Measurements from ENCODE around the gene ELOA. TPM values are rescaled to one million over a fixed set of nuclear protein-coding genes. Genes with fewer than 3 reads are reported as not detected.
A peak's percentile ranks its signal among the peaks of the same experiment; 100 is the strongest.

The ELOA gene
- total and polyA plus RNA-seq, 9 of the 15 experiments (the other 6 are each of a cell fraction or from before 2014, with no cell fraction given), result 31.9 to 98.6 (median 61.3) TPM

DNA sequence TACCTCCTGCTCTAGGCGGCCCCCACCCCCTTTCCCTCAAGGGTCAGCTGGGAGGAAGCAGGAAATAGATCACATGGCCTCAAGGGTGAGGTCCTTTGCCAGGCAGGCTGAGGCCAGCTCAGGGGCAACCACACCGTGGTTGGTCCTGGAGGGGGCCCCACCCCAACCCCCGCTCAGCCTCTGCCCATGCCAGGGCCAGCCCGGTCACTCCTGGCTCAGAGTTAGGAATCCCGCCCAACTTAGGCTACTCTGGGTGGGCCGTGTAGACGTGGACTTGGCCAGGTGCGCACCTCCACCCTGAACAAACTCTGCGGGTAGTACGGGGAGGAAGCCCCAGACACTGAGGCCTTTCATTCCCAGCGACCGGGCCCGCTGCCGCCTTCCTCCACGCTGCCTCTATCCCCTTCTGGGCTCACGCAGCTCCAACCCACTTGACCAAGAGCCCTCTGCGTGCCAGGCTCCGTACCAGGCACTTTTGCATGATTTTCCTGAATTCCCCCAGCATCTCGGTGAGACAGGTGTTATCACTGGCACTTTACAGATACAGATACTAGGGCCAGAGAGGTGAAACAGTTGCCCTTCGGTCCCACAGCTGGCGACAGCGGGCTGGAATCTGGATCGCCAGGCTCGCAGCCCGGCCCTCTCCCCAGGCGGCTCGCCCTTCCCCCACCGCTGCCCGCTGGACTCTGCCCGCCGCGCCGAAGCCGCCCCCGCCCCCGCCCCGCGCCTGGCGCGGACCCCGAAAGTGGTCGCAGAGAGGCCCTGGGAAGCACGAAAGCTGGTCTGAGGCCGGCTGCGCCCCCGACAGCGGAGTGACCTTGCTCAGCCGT lies 56.5 kb downstream of the ELOA start (continued):
- TF ChIP-seq ZNF445 (CRISPR knock-in tag; IDR thresholded peaks at IDR 0.05; ENCODE audit: low read depth) (no peak), ZFPM2 (CRISPR knock-in tag; IDR thresholded peaks at IDR 0.05) (no peak), XRCC3 (IDR thresholded peaks at IDR 0.05) (no peak), NR2C1 (IDR thresholded peaks at IDR 0.05) (no peak; the same call in 1 of the 2 replicates), NR2C1 (tag; IDR thresholded peaks at IDR 0.05) (peak; percentile 57; the same call in 1 of the 2 replicates), HDAC3 (IDR thresholded peaks at IDR 0.05; ENCODE audit: borderline replicate concordance, partially characterized antibody) (no peak), MAFF (IDR thresholded peaks at IDR 0.05; ENCODE audit: low read length) (no peak), HNRNPK (IDR thresholded peaks at IDR 0.05; ENCODE audit: low read depth, low read length, poor library complexity, severe bottlenecking) (no peak), SETDB1 (IDR thresholded peaks at IDR 0.05; ENCODE audit: low read length) (no peak)
- TF ChIP-seq, protein P1, sequence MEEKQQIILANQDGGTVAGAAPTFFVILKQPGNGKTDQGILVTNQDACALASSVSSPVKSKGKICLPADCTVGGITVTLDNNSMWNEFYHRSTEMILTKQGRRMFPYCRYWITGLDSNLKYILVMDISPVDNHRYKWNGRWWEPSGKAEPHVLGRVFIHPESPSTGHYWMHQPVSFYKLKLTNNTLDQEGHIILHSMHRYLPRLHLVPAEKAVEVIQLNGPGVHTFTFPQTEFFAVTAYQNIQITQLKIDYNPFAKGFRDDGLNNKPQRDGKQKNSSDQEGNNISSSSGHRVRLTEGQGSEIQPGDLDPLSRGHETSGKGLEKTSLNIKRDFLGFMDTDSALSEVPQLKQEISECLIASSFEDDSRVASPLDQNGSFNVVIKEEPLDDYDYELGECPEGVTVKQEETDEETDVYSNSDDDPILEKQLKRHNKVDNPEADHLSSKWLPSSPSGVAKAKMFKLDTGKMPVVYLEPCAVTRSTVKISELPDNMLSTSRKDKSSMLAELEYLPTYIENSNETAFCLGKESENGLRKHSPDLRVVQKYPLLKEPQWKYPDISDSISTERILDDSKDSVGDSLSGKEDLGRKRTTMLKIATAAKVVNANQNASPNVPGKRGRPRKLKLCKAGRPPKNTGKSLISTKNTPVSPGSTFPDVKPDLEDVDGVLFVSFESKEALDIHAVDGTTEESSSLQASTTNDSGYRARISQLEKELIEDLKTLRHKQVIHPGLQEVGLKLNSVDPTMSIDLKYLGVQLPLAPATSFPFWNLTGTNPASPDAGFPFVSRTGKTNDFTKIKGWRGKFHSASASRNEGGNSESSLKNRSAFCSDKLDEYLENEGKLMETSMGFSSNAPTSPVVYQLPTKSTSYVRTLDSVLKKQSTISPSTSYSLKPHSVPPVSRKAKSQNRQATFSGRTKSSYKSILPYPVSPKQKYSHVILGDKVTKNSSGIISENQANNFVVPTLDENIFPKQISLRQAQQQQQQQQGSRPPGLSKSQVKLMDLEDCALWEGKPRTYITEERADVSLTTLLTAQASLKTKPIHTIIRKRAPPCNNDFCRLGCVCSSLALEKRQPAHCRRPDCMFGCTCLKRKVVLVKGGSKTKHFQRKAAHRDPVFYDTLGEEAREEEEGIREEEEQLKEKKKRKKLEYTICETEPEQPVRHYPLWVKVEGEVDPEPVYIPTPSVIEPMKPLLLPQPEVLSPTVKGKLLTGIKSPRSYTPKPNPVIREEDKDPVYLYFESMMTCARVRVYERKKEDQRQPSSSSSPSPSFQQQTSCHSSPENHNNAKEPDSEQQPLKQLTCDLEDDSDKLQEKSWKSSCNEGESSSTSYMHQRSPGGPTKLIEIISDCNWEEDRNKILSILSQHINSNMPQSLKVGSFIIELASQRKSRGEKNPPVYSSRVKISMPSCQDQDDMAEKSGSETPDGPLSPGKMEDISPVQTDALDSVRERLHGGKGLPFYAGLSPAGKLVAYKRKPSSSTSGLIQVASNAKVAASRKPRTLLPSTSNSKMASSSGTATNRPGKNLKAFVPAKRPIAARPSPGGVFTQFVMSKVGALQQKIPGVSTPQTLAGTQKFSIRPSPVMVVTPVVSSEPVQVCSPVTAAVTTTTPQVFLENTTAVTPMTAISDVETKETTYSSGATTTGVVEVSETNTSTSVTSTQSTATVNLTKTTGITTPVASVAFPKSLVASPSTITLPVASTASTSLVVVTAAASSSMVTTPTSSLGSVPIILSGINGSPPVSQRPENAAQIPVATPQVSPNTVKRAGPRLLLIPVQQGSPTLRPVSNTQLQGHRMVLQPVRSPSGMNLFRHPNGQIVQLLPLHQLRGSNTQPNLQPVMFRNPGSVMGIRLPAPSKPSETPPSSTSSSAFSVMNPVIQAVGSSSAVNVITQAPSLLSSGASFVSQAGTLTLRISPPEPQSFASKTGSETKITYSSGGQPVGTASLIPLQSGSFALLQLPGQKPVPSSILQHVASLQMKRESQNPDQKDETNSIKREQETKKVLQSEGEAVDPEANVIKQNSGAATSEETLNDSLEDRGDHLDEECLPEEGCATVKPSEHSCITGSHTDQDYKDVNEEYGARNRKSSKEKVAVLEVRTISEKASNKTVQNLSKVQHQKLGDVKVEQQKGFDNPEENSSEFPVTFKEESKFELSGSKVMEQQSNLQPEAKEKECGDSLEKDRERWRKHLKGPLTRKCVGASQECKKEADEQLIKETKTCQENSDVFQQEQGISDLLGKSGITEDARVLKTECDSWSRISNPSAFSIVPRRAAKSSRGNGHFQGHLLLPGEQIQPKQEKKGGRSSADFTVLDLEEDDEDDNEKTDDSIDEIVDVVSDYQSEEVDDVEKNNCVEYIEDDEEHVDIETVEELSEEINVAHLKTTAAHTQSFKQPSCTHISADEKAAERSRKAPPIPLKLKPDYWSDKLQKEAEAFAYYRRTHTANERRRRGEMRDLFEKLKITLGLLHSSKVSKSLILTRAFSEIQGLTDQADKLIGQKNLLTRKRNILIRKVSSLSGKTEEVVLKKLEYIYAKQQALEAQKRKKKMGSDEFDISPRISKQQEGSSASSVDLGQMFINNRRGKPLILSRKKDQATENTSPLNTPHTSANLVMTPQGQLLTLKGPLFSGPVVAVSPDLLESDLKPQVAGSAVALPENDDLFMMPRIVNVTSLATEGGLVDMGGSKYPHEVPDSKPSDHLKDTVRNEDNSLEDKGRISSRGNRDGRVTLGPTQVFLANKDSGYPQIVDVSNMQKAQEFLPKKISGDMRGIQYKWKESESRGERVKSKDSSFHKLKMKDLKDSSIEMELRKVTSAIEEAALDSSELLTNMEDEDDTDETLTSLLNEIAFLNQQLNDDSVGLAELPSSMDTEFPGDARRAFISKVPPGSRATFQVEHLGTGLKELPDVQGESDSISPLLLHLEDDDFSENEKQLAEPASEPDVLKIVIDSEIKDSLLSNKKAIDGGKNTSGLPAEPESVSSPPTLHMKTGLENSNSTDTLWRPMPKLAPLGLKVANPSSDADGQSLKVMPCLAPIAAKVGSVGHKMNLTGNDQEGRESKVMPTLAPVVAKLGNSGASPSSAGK (IDR thresholded peaks at IDR 0.05), result peak; percentile 65
- TF ChIP-seq, protein P2, sequence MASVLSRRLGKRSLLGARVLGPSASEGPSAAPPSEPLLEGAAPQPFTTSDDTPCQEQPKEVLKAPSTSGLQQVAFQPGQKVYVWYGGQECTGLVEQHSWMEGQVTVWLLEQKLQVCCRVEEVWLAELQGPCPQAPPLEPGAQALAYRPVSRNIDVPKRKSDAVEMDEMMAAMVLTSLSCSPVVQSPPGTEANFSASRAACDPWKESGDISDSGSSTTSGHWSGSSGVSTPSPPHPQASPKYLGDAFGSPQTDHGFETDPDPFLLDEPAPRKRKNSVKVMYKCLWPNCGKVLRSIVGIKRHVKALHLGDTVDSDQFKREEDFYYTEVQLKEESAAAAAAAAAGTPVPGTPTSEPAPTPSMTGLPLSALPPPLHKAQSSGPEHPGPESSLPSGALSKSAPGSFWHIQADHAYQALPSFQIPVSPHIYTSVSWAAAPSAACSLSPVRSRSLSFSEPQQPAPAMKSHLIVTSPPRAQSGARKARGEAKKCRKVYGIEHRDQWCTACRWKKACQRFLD (CRISPR knock-in tag; IDR thresholded peaks at IDR 0.05), result no peak
- TF ChIP-seq, protein P3, sequence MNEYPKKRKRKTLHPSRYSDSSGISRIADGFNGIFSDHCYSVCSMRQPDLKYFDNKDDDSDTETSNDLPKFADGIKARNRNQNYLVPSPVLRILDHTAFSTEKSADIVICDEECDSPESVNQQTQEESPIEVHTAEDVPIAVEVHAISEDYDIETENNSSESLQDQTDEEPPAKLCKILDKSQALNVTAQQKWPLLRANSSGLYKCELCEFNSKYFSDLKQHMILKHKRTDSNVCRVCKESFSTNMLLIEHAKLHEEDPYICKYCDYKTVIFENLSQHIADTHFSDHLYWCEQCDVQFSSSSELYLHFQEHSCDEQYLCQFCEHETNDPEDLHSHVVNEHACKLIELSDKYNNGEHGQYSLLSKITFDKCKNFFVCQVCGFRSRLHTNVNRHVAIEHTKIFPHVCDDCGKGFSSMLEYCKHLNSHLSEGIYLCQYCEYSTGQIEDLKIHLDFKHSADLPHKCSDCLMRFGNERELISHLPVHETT (CRISPR knock-in tag; conservative IDR thresholded peaks at IDR 0.05 in 1 of 2, IDR thresholded peaks at IDR 0.05 in 1 of 2), result 0 out of 4 replicates have a peak, but pooled peaks of 1 of the 2 experiments have one; percentile 33

Measured in K562 (cell line).